Measurements from ENCODE around the gene ARID1B.

The ARID1B gene

DNA sequence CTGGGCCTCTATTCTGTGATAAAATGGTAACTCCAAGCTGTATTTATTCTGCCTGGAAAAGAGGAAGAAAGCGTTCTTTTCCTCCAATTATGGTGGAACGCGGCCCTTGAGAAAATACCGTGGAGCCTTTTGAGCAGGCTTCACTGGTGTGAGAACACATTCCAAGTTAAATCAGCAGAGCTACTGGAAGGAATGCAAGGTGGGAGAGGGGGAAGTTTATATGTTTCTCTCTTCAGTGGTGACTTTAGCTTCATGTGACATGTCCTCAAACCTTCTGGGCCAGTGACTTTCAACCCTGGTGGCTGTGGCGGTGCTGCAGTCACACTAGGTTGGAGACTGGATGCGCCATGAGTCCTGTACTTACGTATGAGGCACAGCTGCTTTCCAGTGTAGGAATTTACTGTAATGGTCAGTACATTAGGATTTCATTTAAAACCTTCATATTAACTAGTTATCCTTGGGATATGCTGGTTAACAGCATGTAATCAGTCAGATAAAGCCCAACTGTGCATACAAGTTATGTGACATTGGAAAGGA, 221.7 kb downstream of the ARID1B start:
- DNase-seq, result no peak

DNA sequence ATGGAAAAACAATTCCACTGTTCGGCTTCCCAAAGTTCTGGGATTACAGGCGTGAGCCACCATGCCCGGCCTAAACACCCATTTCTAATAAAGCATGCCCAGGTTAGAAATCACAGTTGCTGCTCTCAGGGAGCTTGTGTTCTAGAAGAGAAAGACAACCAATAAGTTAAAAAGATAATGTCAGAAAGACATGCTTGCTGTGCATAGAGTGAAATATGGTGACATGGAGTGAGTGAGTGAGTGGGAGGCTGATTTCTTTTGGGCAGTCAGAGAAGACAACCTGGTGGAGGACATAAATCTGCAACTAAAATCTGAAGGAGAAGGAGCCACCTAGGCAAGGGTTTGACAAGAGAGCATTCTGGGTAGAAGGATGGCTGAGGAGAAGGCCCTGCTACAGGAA, 222.6 kb downstream of the ARID1B start:
- no peak for DNase-seq

DNA sequence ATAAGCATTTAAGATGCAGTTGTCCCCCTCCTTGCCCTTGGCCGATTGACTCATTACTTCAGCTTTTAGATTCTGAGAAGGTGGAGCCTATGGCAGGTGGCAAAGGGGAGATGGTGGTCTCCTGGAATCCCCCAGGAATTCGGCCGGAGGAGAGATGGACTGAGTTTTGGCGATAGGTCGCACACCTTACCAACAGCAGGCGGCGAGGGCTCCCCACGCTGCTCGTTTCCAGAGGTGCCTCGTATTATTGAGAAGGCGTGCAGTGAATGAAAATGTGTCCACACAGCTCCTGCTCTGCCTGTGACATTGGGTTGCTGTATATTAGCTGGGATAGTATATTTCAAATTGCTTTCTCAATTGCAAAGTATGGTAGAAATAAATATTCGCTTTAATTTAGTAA, 224.5 kb downstream of the ARID1B start:
- no peak for DNase-seq

DNA sequence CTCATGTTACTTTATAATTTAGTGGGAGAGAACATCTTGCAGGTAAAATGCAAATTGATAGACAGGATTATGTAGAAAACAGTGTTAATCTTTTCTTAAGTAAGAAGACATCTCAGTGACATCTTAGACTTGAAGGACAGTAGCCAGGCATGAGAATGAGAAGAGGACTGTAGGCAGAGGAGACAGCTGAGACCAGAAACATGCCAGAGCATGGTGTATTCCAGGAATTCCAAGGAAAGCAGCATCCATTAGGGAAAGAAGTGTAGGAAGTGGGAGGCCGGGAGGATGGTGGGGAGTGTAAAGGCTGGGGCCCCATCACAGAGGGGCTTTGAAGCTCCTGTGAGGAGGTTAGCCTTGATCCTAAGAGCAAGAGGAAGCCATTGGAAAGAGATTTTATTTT, 225.6 kb downstream of the ARID1B start:
- no peak for DNase-seq

DNA sequence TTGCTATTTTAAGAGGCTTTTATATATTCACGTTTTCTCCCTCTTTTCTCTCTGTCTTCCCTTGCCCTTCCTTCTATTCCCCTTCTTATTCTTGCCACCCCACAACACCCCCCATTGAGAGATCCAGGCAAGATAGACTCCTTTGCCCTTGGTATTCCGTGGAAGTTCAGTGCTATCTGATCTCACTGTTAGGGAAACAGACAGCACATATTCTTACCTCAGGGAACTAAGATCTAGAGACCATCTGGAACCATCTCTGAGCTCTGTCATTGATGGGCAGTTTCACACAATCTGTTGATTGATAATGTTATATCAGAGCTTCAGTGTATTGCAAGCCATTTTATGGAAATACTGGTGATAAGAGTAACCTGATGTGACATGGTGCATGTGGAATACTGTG, 228.8 kb downstream of the ARID1B start:
- no peak for DNase-seq

DNA sequence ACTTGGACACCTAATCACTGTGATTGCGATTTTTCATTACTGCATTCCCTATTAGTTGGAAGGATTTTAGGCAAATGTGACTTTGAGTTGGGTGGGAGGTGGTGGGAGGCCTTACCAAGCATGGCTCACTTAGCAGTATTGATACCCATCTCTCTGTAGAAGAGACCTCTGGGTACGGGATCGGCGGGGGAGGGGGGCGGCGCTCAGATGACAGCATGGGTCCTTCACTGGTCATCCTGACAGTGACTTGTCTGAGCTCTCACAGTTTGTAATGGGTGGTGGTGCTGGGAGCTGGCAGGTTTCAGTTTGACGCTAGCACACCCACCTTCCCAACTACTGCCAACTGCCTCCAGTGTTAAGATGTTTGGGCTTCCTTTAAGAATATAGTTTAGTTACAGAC, 231.4 kb downstream of the ARID1B start:
- DNase-seq, result no peak

DNA sequence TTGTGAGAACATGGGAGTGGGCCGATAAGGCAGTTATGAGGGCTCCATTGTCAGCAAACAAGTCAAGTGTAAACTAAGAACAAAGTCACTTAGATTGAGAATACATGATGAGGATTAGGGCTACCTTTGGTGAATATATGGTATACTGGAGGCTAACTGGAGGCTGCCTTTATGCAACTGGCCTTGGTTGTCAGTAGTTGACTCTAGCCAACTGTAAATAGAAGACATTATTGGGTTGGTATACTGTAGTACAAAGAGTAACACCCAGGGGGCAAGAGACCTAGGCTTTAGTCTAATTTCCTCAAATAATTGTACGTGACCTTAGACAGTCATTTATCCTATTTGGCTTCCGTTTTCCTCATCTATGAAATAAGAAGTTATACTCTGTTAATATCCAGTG, 235.2 kb downstream of the ARID1B start:
- DNase-seq, result no peak

DNA sequence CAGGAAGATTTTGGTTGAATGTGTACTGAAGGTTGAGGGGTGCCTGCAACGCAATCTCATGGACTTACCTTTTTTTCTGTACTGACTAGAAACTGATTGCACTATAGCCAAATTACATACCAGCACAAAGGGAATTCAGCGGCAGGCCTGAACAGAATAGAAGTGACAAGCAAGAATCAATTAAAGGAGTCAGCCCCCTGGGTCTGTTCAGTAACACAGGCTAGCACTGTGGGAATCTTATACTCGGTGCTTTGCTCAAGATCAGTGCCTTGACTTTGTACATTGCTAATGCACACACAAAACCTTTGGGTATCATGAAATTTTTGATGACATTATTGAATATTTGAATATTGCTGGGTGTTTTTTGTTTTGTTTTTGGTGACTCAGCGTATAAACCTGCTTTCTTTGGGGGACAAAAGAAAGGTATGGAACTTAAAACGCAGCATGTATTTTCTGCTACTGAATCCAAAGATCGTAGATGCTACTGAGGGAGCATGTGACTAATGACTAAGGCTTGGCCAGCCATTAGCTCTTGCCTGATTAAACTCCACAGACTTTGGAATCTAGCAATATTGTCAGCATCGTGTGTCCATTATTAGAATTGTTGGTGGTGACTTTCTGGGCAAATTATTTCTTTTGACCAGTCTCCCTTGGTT, 236.6 kb downstream of the ARID1B start:
- no peak for DNase-seq

DNA sequence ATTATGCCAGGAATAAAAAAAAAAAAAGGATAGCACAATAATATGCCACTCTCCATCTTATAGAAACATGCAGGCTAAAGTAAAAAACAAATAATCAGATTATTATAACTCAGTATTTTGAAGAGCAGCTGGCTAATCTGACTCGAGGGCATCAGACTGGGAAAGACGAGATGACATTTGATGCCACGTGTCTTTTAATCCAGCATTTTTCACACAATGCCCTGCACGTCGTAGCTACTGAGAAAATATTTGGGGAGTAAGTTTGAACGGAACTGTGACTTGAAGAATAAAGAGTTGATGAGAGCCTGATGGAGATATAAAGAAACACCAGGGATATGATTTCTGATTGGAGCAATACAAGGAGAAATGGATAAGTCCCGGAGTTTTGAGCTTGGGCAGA, 237.7 kb downstream of the ARID1B start:
- no peak for DNase-seq

DNA sequence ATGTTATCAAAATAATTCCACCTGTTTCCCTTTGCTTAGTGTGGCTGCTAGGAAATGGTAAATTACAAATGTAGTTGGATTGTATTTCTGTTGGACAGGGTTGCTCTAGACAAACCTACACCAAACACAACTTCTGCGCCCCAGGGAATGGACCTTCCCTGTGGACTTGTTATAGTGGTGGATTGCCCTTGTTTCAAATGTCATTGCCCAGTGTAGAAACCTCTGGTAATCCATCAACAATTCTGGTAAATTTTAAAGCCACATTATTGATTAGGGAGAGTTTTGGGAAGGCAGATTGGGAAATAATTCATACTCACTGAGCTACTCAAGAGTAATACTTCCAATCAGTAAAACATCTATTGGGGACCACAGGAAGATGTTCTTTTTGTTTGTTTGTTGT, 239.8 kb downstream of the ARID1B start:
- no peak for DNase-seq

DNA sequence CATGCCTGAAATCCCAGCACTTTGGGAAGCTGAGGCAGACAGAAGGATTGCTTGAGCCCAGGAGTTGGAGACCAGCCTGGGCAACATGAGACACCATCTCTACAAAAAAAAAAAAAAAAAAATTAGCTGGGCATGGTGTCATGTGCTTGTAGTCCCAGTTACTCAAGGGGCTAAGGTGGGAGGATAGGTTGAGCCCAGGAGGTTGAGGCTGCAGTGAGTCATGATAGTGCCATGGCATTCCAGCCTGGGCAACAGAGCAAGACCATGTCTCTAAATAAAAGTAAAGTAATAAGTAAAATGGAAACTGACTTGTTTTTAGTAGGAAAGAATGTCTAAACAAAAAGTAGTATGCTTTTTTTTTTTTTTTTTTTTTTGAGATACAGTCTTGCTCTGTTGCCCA, 240.7 kb downstream of the ARID1B start:
- no peak for DNase-seq

DNA sequence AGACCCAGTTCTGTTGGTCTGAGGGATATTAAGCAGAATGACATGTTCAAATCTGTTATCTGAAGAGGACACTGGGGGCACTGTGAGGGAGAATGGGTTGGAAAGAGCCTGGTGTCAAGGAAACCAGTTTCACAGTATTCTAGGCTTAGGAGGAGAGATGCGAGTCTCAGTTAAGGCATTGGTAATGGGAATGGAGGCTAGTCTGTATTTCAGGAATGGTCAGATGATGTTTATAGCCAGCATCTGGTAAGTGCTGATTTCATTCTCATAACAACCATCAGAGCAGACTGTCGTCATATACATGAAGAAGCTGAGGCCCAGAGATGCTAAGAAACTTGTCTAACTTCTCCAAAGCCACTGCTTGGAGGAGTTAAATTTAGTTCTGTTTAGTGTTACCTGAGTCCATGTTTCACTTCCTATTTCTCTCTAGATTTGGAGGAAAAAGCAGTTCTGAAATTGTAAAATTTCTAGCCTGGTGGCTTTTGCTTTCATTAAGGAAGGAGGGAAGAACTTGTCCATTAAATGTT, 242.0 kb downstream of the ARID1B start:
- DNase-seq, result no peak

DNA sequence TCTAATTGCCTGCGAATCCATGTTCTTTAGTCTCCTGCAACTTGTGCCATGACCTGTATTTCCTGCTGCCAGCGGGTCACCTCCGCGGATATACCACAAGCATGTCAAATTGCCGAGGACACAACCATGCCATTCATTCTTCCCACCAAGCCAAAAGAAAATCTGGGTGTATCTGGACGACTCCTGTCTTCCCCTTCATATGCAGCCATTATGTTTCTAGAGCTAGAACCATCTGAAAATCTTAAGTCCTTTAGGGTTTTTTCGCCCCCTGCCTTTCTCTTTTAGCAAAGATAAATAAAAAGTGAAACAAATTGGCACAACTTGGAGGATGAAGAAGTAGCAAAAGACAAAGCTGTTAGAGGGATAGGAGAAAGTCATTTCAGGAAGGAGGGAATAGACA, 242.6 kb downstream of the ARID1B start:
- DNase-seq, result no peak

DNA sequence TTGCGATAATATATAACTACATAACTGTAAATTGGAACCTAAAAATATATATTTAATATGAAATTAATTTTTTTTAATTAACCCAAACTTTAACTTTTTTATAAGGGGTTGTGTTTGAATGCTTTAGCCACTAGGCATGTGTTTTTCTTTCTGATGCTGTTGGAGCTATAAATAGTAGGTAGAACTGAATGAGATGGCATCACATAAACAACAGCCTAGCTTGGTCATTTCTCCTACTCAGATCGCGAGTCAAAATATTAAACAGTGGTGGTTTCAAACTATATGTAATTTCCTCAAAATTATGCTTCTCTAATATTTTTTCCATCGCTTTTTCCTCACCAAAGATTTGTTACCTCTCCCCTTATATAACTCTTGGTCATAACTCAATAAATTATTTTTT, 243.2 kb downstream of the ARID1B start:
- DNase-seq, result no peak

DNA sequence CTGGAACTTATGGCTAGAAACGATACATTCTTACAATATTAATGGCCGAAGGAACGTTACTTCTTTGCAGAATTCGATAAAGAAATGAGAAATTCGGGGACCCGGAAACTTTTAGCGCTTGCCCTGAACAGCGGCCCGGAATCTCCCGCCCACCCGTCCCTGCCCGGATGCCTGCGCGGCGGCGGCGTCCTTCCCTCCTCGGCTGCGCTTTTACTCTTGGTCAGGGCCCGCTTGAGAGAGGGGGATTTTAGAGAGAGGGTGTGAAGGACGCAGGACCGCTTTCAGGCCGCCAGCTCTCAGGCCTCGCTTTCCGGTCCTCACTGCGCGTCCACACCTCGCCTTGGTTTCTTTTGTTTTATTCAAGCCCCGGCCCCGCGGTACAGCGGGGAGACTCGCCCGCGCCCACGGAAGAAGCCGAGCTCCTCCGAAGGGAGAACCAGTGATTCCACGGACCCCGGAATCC, 243.7 kb downstream of the ARID1B start:
- no peak for DNase-seq

DNA sequence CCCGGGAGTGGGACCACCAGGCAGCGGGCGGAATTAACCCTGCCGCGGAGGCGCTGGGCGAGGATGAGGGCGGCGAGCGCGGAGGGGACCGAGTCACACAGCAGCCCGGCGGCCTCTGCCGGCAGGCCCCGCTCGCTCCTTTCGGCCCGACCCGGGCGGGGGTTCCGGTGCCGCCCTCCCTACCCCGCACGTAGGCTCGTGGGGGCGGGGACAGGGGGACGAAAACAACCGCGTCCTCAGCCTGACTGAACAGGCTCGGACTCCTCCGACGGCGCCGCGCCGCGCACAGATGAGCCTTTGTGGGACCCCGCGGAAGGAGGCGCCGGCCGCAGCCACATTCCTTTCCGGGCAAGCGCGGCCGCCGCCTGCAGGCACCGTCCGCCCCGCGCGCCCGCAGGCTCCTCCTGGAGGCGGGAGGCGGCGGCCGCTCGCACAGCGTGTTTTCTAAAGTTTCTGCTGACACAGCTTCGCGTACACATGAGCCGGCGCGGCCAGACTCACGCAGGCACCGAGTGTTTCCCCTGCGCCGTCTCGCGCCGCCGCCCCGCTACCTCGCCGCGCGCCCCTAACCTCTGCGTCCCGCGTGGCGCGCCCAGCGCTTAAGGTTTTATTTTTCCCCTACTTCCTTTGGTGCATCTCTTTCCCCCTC, 244.3 kb downstream of the ARID1B start:
- DNase-seq, result peak; percentile 88

DNA sequence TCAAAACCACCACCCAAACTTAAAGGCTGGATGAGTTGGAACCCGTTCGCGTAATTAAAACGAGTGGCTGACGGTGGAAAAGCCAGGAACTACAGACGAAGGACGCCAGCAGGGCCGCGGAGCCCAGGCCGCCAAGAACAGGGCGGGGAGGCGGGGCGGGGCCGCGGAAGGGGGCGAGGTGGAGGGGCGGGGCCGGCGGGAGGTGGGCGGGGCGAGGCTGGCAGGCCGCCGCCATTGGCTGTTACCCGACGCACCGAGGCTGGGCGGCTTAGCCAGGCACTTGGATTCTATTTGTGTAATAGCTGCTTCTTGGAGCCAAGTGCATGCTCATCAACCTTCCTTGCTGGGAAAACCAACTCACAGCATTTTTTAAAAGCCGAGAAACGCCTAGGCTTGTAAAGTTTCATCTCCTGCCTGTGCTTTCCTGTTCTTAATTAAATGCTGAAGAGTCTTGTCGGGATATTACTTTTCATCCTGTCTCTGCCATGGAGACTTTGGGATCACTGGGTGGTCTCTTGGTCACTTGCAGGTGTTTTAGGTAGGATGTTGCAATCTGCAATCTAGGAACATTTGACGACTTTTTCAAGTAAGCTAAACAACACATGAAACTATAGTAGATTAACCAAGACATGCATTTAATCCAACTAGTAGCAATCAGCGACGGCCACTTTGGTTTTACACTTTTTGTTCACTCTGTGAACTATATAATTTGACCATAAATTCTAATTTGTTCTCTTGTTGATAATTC, 245.0 kb downstream of the ARID1B start:
- peak; percentile 86 for DNase-seq

DNA sequence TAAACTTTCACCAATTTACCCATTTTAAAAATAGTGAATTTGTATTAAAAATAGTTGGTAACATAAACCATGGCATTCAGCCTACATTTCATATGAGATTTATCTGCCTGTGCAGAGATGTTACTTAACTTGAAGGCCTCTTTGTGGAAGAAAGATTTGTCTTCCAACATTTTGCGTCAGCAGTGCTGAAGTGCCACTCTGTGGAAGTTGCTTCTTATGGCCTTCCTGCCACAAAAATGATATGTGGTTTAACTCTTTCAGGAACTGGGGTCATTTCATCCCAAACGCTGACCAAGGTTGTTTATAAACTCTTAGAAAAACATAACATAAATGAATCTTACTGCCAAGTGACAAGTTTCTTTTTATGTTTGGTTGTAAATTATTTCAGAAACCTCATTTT, 246.8 kb downstream of the ARID1B start:
- DNase-seq, result no peak

DNA sequence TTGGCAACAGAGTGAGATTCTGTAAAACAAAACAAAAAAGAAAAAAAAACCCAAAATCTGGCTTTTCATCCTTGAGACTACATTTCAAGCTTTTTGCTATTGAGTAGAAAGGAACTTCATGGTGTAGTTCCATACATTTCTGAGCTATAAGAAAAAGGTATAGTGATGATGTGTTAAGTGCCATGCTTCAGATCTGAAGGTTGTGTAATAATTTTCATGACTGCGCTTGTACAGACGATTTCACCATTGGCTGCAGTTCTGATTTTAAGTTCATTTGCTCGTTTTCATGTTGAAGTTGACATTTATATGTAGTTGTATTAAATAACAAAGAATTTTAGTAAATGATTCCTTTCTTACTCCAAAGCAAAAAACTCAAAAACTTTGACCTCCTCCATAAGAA, 247.6 kb downstream of the ARID1B start:
- no peak for DNase-seq

DNA sequence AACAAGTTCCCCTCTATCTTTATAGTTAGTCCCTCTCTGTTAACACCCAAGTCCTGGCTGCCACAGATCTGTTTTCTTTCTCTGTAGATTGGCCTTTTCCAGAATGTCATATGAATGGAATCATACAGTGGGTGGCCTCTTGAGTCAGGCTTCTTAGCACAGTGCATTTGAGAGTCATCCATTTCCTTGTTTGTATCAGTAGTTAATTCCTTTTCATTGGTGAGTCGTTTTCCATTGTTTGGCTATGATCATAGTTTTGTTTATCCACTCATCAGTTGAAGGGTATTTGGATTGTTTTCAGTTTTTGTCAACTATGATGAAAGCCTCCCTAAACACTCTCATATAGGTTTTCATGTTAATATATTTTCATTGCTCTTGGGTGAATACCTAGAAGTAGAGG, 248.3 kb downstream of the ARID1B start:
- DNase-seq, result no peak

DNA sequence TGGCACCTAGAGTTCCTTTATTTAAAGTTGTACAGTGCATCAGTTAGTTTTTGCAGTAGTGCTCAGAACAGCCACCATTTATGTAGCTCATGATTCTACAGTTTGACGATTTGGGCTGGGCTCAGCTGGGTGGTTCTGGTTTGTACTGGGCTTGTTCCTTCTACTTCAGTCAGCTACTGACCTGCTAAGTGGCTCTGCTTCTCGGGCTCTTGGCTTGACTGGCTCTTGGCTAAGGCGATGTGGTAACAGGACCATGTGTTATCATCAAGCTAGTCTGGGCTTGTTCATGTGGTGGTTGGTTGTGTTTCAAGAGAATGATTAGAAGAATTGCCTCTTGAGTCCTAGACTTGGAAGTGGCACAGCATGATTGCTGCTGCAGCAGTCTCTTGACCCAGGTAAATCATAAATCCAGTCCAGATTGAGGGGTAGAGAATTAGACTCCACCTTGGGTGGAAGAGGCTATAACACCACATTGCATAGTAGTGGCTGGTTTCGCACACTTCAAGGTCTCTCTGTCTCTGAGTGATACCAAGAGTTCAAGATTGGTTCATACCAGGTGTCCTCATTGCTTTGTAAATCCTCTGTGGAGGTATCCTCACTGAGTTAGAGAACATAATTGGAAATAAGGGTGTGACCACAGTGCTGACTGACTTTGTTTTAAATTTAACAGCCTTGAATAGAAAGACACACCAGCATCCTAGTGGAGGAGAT, 253.0 kb downstream of the ARID1B start:
- DNase-seq, result no peak

DNA sequence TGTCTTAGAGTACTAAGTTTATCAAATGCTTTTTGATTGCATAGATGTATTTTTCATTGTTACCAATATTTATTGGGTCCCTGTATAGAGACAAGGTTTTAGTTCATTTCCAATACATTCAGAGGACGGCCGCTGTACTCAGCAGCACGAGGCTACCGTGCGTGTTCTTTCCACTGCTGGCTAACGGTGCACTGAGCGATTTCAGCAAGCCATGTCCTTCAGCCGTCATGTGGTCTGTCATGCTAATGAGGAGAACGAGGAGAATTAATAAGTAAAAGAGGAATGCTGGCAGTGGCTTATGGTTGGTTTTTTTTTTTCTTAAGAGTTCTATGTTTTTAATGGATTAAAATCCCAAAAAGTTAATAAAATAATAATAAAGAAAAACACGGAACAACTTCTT, 253.6 kb downstream of the ARID1B start:
- no peak for DNase-seq

DNA sequence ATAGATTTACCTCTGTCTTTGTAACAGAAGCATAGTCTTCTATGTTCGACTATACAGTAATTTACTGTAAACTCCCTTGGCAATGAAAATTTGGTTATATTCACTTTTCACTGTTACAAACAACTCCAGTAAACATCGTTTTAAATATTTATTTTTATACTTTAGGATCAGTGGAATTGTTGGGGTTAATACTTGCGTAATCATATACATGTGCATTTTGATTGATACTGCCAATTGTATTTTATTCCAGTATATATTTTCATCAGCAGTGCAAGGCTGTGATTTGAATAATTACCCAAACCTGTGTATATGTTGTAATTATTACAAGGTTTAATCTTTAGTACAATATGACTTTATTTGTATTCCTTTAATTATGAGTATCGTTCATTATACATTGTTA, 255.7 kb downstream of the ARID1B start:
- DNase-seq, result no peak
